H9 (cell line): ENCODE data around the gene SLC39A7. TPM values are rescaled to one million over a fixed set of nuclear protein-coding genes. Genes with fewer than 3 reads are reported as not detected.

Experiments
- DNase-seq: peaks from one replicate; pipeline ENCODE4 v3.0.0-alpha.2; 2017
- H2AFZ ChIP-seq: one replicate; pipeline ENCODE4 v1.6.1; 2013; ENCODE audit warnings: mild to moderate bottlenecking, low read length, control low read depth, moderate library complexity
- H2AK5ac ChIP-seq: 2 replicates; pipeline ENCODE4 v1.6.1; 2013; ENCODE audit warnings: low read length, control low read depth, mixed read lengths; ENCODE audit not compliant: insufficient read length
- H2BK120ac ChIP-seq: one replicate; pipeline ENCODE4 v1.6.1; 2013; ENCODE audit warnings: low read depth, mild to moderate bottlenecking, low read length, control low read depth, inconsistent platforms; ENCODE audit not compliant: poor library complexity, severe bottlenecking
- H2BK12ac ChIP-seq: 2 replicates; pipeline ENCODE4 v1.6.1; 2013; ENCODE audit warnings: low read length, control low read depth, mixed read lengths, low read depth; ENCODE audit not compliant: insufficient read length
- H2BK15ac ChIP-seq: 2 replicates; pipeline ENCODE4 v1.6.1; 2013; ENCODE audit warnings: low read depth, low read length, control low read depth
- H2BK20ac ChIP-seq: one replicate; pipeline ENCODE4 v1.6.1; 2013; ENCODE audit warnings: low read depth, mild to moderate bottlenecking, low read length, control low read depth, inconsistent platforms; ENCODE audit not compliant: poor library complexity, severe bottlenecking
- H2BK5ac ChIP-seq: 2 replicates; pipeline ENCODE4 v1.6.1; 2013; ENCODE audit warnings: low read length, control low read depth, mixed read lengths; ENCODE audit not compliant: insufficient read length
- H3K14ac ChIP-seq: 2 replicates; pipeline ENCODE4 v1.6.1; 2013; ENCODE audit warnings: low read length, control low read depth; ENCODE audit not compliant: insufficient read depth
- H3K18ac ChIP-seq: 2 replicates; pipeline ENCODE4 v1.6.1; 2013; ENCODE audit warnings: low read depth, mild to moderate bottlenecking, mixed read lengths, low read length, control low read depth; ENCODE audit not compliant: insufficient read length
- H3K23ac ChIP-seq: 2 replicates; pipeline ENCODE4 v1.6.1; 2013; ENCODE audit warnings: low read length, control low read depth, mixed read lengths, low read depth; ENCODE audit not compliant: insufficient read length
- H3K23me2 ChIP-seq: 2 replicates; pipeline ENCODE4 v1.6.1; 2013; ENCODE audit warnings: low read depth, mild to moderate bottlenecking, mixed read lengths, low read length, control low read depth; ENCODE audit not compliant: insufficient read length, poor library complexity, severe bottlenecking
- H3K27ac ChIP-seq: 2 replicates; pipeline ENCODE4 v1.5.1; 2013; ENCODE audit warnings: low read length, control low read depth, mixed read lengths, low read depth; ENCODE audit not compliant: insufficient read length
- H3K27me3 ChIP-seq: 2 replicates; pipeline ENCODE4 v1.6.1; 2013; ENCODE audit warnings: low read length, control low read depth, inconsistent platforms; ENCODE audit not compliant: insufficient read depth
- H3K4ac ChIP-seq: 2 replicates; pipeline ENCODE4 v1.6.1; 2013; ENCODE audit warnings: low read depth, mild to moderate bottlenecking, control low read depth, inconsistent platforms, low read length, moderate library complexity
- H3K4me1 ChIP-seq: 2 replicates; pipeline ENCODE4 v1.6.1; 2013; ENCODE audit warnings: low read length, control low read depth, inconsistent platforms; ENCODE audit not compliant: insufficient read depth
- H3K4me2 ChIP-seq: 2 replicates; pipeline ENCODE4 v1.6.1; 2013; ENCODE audit warnings: low read length, control low read depth, mixed read lengths; ENCODE audit not compliant: insufficient read length, insufficient read depth
- H3K56ac ChIP-seq: 2 replicates; pipeline ENCODE4 v1.6.1; 2013; ENCODE audit warnings: low read depth, mild to moderate bottlenecking, mixed read lengths, low read length, control low read depth; ENCODE audit not compliant: insufficient read length
- H3K79me1 ChIP-seq: 2 replicates; pipeline ENCODE4 v1.6.1; 2013; ENCODE audit warnings: low read depth, mild to moderate bottlenecking, moderate library complexity, low read length, control low read depth, inconsistent platforms; ENCODE audit not compliant: insufficient read depth, poor library complexity, severe bottlenecking
- H3K79me2 ChIP-seq: 2 replicates; pipeline ENCODE4 v1.6.1; 2013; ENCODE audit warnings: low read length, control low read depth, inconsistent platforms; ENCODE audit not compliant: insufficient read depth
- H3K9ac ChIP-seq: 2 replicates; pipeline ENCODE4 v1.6.1; 2013; ENCODE audit warnings: low read length, control low read depth, mixed read lengths; ENCODE audit not compliant: insufficient read length; ENCODE audit errors: extremely low read depth
- H3K9me3 ChIP-seq: one replicate; pipeline ENCODE4 v1.6.1; 2013; ENCODE audit warnings: low read depth, low read length, inconsistent platforms; ENCODE audit not compliant: control insufficient read depth
- H3T11ph ChIP-seq: one replicate; pipeline ENCODE4 v1.6.1; 2013; ENCODE audit warnings: mild to moderate bottlenecking, low read length, control low read depth, inconsistent platforms
- H4K20me1 ChIP-seq: one replicate; pipeline ENCODE4 v1.6.1; 2013; ENCODE audit not compliant: control insufficient read depth, insufficient read length, insufficient read depth
- H4K5ac ChIP-seq: 2 replicates; pipeline ENCODE4 v1.6.1; 2013; ENCODE audit warnings: low read depth, mild to moderate bottlenecking, mixed read lengths, low read length, control low read depth; ENCODE audit not compliant: insufficient read length
- H4K8ac ChIP-seq: replicated peaks from 2 replicates; pipeline ENCODE4 v1.6.1; 2013; ENCODE audit warnings: low read length, control low read depth, mixed read lengths, low read depth; ENCODE audit not compliant: insufficient read length
- H4K91ac ChIP-seq: 2 replicates; pipeline ENCODE4 v1.6.1; 2013; ENCODE audit warnings: low read depth, mild to moderate bottlenecking, moderate library complexity, mixed read lengths, low read length, control low read depth; ENCODE audit not compliant: insufficient read length
- H3K27ac Mint-ChIP-seq, 3 experiments: 2 replicates in 2 of 3; 3 replicates in 1 of 3; pipeline ENCODE4 v1.8.0; 2020 to 2021; ENCODE audit warnings: mixed read lengths in 3 of 3, mild to moderate bottlenecking in 1 of 3, moderate library complexity in 1 of 3
- H3K27me3 Mint-ChIP-seq: 2 replicates; pipeline ENCODE4 v1.8.0; 2021; ENCODE audit warnings: low read depth, mild to moderate bottlenecking, moderate library complexity, mixed read lengths
- H3K36me3 Mint-ChIP-seq, 3 experiments: 2 replicates in 2 of 3; 3 replicates in 1 of 3; pipeline ENCODE4 v1.8.0; 2020 to 2021; ENCODE audit warnings: low read depth in 3 of 3, mixed read lengths in 3 of 3; ENCODE audit not compliant: insufficient read depth in 1 of 3
- H3K4me1 Mint-ChIP-seq, 2 experiments: 2 replicates each; pipeline ENCODE4 v1.8.0; 2020; ENCODE audit warnings: mixed read lengths in 2 of 2
- H3K4me3 Mint-ChIP-seq, 2 experiments: 2 replicates in 1 of 2; 3 replicates in 1 of 2; pipeline ENCODE4 v1.8.0; 2020 to 2021; ENCODE audit warnings: mild to moderate bottlenecking in 2 of 2, mixed read lengths in 2 of 2, moderate library complexity in 1 of 2
- H3K9me3 Mint-ChIP-seq, 2 experiments: 2 replicates in 1 of 2; 3 replicates in 1 of 2; pipeline ENCODE4 v1.8.0; 2020; ENCODE audit warnings: mild to moderate bottlenecking in 2 of 2, mixed read lengths in 2 of 2, moderate library complexity in 1 of 2
- CTCF ChIP-seq: fragments of 200-600 bp; sonication (generic); conservative IDR thresholded peaks from 3 replicates; pipeline ENCODE4 v1.8.0; 2021; ENCODE audit warnings: antibody characterized with exemption, mild to moderate bottlenecking
- WGBS: extraction: QIAGEN DNeasy Blood & Tissue Kit; methylation state at CpG from one replicate; pipeline ENCODE4 v1.1.7; 2013; ENCODE audit warnings: missing lambda C conversion rate, low lambda C conversion rate, mixed read lengths; ENCODE audit not compliant: insufficient read length; ENCODE audit errors: extremely low coverage; 5-methylcytosine and 5-hydroxymethylcytosine counted together
- total RNA-seq: library from RNA; stranded (reverse); gene quantifications from 2 replicates; pipeline ENCODE4 v1.2.1, GENCODE V29; 2021

Gene SLC39A7
- total RNA-seq, 1 experiment from 2014 or later: 107 TPM

DNA sequence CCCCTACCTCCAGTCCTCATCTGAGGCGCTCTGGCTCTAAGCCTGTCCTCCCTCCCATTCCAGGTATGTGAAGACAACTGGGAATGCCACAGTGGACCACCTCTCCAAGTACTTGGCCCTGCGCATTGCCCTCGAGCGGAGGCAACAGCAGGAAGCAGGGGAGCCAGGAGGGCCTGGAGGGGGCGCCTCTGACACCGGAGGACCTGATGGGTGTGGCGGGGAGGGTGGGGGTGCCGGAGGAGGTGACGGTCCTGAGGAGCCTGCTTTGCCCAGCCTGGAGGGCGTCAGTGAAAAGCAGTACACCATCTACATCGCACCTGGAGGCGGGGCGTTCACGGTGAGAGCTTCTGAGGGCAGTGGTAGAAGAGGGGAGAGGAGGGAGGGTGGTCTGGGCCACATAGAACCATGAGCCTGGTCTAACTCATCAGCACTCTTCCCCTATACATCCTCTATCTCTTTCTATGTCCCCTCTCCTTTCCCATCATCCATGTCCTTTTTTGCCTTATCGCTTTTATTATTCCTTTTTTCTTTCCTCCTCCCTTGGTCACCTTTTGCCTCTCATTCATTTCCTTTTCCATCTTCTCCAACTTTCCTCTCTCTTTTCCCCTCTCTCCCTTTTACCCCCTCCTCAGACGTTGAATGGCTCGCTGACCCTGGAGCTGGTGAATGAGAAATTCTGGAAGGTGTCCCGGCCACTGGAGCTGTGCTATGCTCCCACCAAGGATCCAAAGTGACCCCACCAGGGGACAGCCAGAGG is 11.2 kb downstream of the SLC39A7 start:
- H3K56ac ChIP-seq: no peak overlapping the region
- H4K20me1 ChIP-seq: peaks cover 3% of the 10 kb centered on the region
- DNase-seq: peak; percentile 82
- no peak overlapping the region for H2BK12ac ChIP-seq
- no peak overlapping the region for H4K91ac ChIP-seq
- H3K36me3 Mint-ChIP-seq: peaks cover 7 to 24% (median 16%) of the 10 kb centered on the region in 3 experiments; a peak in 6 of 7 replicates
- H2BK120ac ChIP-seq: no peak overlapping the region
- no peaks in the 10 kb centered on the region for H3K9me3 ChIP-seq
- H3K4me1 Mint-ChIP-seq: peaks cover 33 to 48% of the 10 kb centered on the region in 2 experiments
- no peaks in the 10 kb centered on the region for H3K9me3 Mint-ChIP-seq
- no peak overlapping the region for H2BK15ac ChIP-seq
- H3K27ac ChIP-seq: no peak overlapping the region
- no peak overlapping the region for H3K23ac ChIP-seq
- no peak overlapping the region for H4K8ac ChIP-seq
- no peaks in the 10 kb centered on the region for H3K79me1 ChIP-seq
- H3K4ac ChIP-seq: no peak overlapping the region
- H3K27me3 ChIP-seq: peaks cover 46% of the 10 kb centered on the region
- no peaks in the 10 kb centered on the region for H3K79me2 ChIP-seq
- no CpG with 5 or more reads among the region's 18 CpGs for WGBS
- H3T11ph ChIP-seq: no peak overlapping the region
- H2AFZ ChIP-seq: no peak overlapping the region
- no peak overlapping the region for H4K5ac ChIP-seq
- H3K14ac ChIP-seq: no peak overlapping the region
- H3K27me3 Mint-ChIP-seq: peaks cover 82% of the 10 kb centered on the region
- no peak overlapping the region for H2BK20ac ChIP-seq
- no peaks in the 10 kb centered on the region for H3K4me1 ChIP-seq
- H3K9ac ChIP-seq: no peak overlapping the region
- H3K27ac Mint-ChIP-seq: no peak overlapping the region; a peak in 1 of 7 replicates
- H3K4me2 ChIP-seq: no peak overlapping the region
- TF ChIP-seq CTCF: peak; percentile 40; the same call in 1 of the 3 replicates
- peaks cover 20% of the 10 kb centered on the region for H3K23me2 ChIP-seq
- no peak overlapping the region for H2AK5ac ChIP-seq
- H3K4me3 Mint-ChIP-seq: peak overlapping the region in 1 of 2 experiments; percentile 94; a peak in 3 of 5 replicates
- H3K18ac ChIP-seq: no peak overlapping the region
- no peak overlapping the region for H2BK5ac ChIP-seq
